Heart left ventricle (tissue), 16 donors: ENCODE data around the gene CHD1. TPM values are rescaled to one million over a fixed set of nuclear protein-coding genes. Genes with fewer than 3 reads are reported as not detected.

Experiments used
- ATAC-seq, 4 donors: fragments of 200-7000 bp; cut with Tn5 transposase; one replicate each; pipeline ENCODE4 v1.9.1; 2020 to 2022; ENCODE audit warnings: moderate library complexity in 4 of 4, mild to moderate bottlenecking in 3 of 4, moderate number of reproducible peaks in 1 of 4
- DNase-seq, 5 donors: peaks; one replicate each; pipeline ENCODE4 v3.0.0-alpha.2; 2020
- H3K27ac ChIP-seq, 12 donors: fragments of 200-600 bp; sonication (generic) in 4 of 12; one replicate each; pipeline versions ENCODE4 v1.5.0 to v1.8.0; 2016 to 2022; ENCODE audit warnings: mild to moderate bottlenecking in 2 of 12
- H3K27me3 ChIP-seq, 9 donors: fragments of 200-600 bp; sonication (generic) in 2 of 9; one replicate each; pipeline versions ENCODE4 v1.5.1 to v1.8.0; 2016 to 2022; ENCODE audit warnings: mild to moderate bottlenecking in 3 of 9
- H3K36me3 ChIP-seq, 9 donors: fragments of 200-600 bp; sonication (generic) in 2 of 9; one replicate each; pipeline versions ENCODE4 v1.5.0 to v1.8.0; 2018 to 2022; ENCODE audit warnings: mild to moderate bottlenecking in 2 of 9
- H3K4me1 ChIP-seq, 12 donors: fragments of 200-600 bp; sonication (generic) in 4 of 12; one replicate each; pipeline versions ENCODE4 v1.5.0 to v1.8.0; 2016 to 2022; ENCODE audit warnings: mild to moderate bottlenecking in 3 of 12
- H3K4me3 ChIP-seq, 12 donors: fragments of 200-600 bp; sonication (generic) in 4 of 12; one replicate each; pipeline versions ENCODE4 v1.5.0 to v1.8.0; 2017 to 2022; ENCODE audit warnings: mild to moderate bottlenecking in 9 of 12, moderate library complexity in 4 of 12
- H3K9me3 ChIP-seq, 12 donors: fragments of 200-600 bp; sonication (generic) in 4 of 12; one replicate each; pipeline versions ENCODE4 v1.5.0 to v1.8.0; 2016 to 2022; ENCODE audit warnings: mild to moderate bottlenecking in 1 of 12
- CTCF ChIP-seq, 12 donors: fragments of 200-600 bp; sonication (generic) in 4 of 12; IDR thresholded peaks; one replicate each; pipeline versions ENCODE4 v1.5.0 to v1.8.0; 2018 to 2022; ENCODE audit warnings: antibody characterized with exemption in 12 of 12, mild to moderate bottlenecking in 5 of 12
- POLR2A ChIP-seq, 2 donors: fragments of 450-650 bp; IDR thresholded peaks; one replicate each; pipeline ENCODE4 v1.6.1; 2017; ENCODE audit warnings: antibody characterized with exemption in 2 of 2, mild to moderate bottlenecking in 2 of 2, moderate library complexity in 2 of 2
- WGBS, 4 donors: extraction: QIAGEN DNeasy Blood & Tissue Kit in 2 of 4; methylation state at CpG; one replicate each; pipeline versions ENCODE4 v1.1.5 to v1.1.7; 2013 to 2018; 5-methylcytosine and 5-hydroxymethylcytosine counted together
- intact Hi-C, 10 donors: fragments of 100-400 bp; cut with DNase I; formaldehyde crosslinking; loops; one replicate each; pipeline versions ENCODE4 v1.11.1 to v1.14.2; 2022
- polyA plus RNA-seq, 2 donors: library from polyadenylated mRNA; stranded (reverse); fragments of 200-250 nt; gene quantifications; one replicate each; pipeline ENCODE4 v1.2.3, GENCODE V29; 2013
- total RNA-seq, 9 donors: library from RNA; depleted of rRNA in 2 of 9; stranded (reverse); fragments of >200 nt in 2 of 9; fragmentation: NEBNext Ultra II Directional in 3 of 9; extraction: Animal tissue kit (Norgen Biotek cat#: 25700) in 3 of 9; gene quantifications; one replicate each; pipeline versions ENCODE4 v1.1.0 to v1.2.4, GENCODE V29; 2016 to 2023
- donor health status: ischemic (EF 13 %, LVEDD 7.1; RV severe dilation, severe dysfunction).
- donor health status: healthy with polysubstance abuse.
- donor health status: DM: no; HTN: yes; CAD: no.
- donor health status: DM: no; HTN: no; CAD: no.
- donor health status: ischemic (EF 25% LVEDD 6.9; RV normal size, moderate dysfunction).
- donor health status: ischemic (EF 25% LVEDD 5.7; RV mildly dilated, moderate dysfunction).
- donor health status: healthy.
- donor health status: DM: yes; HTN: yes; CAD: no.
- donor health status: ischemic (EF 35%, LVEDD 5.7; RV mildly dilated, moderate dysfunction).
- donor health status: nonischemic (EF 11% LVEDD 7.7; RV severe dilation, severe dysfunction).
- donor health status: DM: yes; HTN: yes; CAD: no.
- donor health status: PGD.
- donor health status: ischemic (EF 29% LVEDD 5.4; RV normal size, mild dysfunction).
- donor health status: nonischemic (EF 23%, LVEDD 6.1; RV moderate dilation, normal function).

Gene CHD1
- total and polyA plus RNA-seq, 11 donors: 8.6 to 24.0 (median 13.4) TPM

GRCh38 chr5:98872674-98873073 lies 56.1 kb downstream of the CHD1 start:
- Histone ChIP-seq H3K27ac (no peak overlapping the region), H3K4me1 (no peaks in the 10 kb centered on the region), H3K27me3 (no peaks in the 10 kb centered on the region), H3K4me3 (no peak overlapping the region), H3K36me3 (peaks cover 0 to 100% (median 100%) of the 10 kb centered on the region in 9 donors), H3K9me3 (no peaks in the 10 kb centered on the region)
- intact Hi-C loops: no loop called here
- no peak for DNase-seq
- ATAC-seq: no peak
- WGBS, 4 donors: 89 to 96% (median 92%) methylated on average over 4 of the region's 4 CpGs
- TF ChIP-seq POLR2A (IDR thresholded peaks at IDR 0.05) (no peak), CTCF (IDR thresholded peaks at IDR 0.05) (no peak)

DNA sequence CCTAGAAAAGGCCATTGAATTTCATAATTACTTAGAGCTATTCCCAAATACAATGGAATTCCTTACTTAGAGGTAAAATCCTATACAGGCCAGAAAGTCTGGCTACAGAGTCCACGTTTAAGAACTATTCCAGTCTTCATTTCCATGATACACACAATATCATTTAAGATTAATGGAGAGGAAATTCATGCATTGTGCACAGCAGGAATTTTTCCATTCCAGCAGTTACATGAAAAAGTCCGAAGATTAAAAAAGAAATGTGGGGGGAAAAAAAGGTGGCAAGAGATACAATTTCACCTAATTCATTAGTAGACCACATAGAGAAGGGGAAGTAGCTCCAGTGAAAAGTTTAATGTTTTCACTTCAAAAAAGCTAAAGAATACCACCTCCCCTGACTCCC lies 63.1 kb downstream of the CHD1 start:
- Histone ChIP-seq H3K27me3 (no peaks in the 10 kb centered on the region), H3K27ac (no peak overlapping the region), H3K9me3 (no peaks in the 10 kb centered on the region), H3K4me1 (no peaks in the 10 kb centered on the region), H3K36me3 (peaks cover 0 to 100% (median 87%) of the 10 kb centered on the region in 9 donors), H3K4me3 (no peak overlapping the region)
- intact Hi-C loops: no loop called here
- TF ChIP-seq POLR2A (IDR thresholded peaks at IDR 0.05): no peak
- TF ChIP-seq CTCF (IDR thresholded peaks at IDR 0.05): no peak
- no peak for ATAC-seq
- no peak for DNase-seq
- WGBS, 4 donors: 90 to 93% (median 91%) methylated on average over 2 of the region's 2 CpGs

- intact Hi-C loops: no loop called here
- peaks cover 0 to 16% (median 0%) of the 10 kb centered on the region in 12 donors for H3K9me3 ChIP-seq
- H3K27ac ChIP-seq: no peak overlapping the region
- no peak for ATAC-seq
- DNase-seq: no peak
- no peak overlapping the region for H3K4me3 ChIP-seq
- TF ChIP-seq CTCF (IDR thresholded peaks at IDR 0.05) (no peak), POLR2A (IDR thresholded peaks at IDR 0.05) (no peak)
- no peaks in the 10 kb centered on the region for H3K36me3 ChIP-seq
- 60 to 67% (median 67%) methylated on average over 1 of the region's 1 CpG for WGBS, 4 donors
- no peaks in the 10 kb centered on the region for H3K4me1 ChIP-seq
- no peaks in the 10 kb centered on the region for H3K27me3 ChIP-seq
Measured at GRCh38 chr5:98847054-98847453, 81.8 kb downstream of the CHD1 start.

DNA sequence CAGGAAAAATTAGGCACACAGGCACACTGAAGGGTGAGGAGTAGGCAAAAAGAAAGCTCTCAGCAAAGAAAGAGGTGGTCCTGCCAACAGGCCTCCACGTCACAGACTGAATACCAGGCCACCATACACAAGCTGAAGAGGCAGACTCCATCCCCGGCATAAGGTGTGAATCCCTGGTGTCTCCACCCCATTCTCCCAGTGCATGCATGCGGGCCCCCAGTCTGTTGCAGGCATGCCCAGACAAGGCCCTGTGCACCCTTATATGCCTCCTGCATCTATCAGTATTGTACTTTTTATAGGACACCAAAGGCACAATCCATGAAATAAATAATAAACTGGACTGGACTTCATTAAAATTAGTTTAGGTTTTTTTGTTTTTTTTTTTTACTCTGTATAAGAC lies 82.3 kb downstream of the CHD1 start:
- no peak overlapping the region for H3K27ac ChIP-seq
- 86 to 93% (median 91%) methylated on average over 3 of the region's 3 CpGs for WGBS, 4 donors
- ATAC-seq (no peak), DNase-seq (no peak)
- H3K27me3 ChIP-seq: no peaks in the 10 kb centered on the region
- H3K9me3 ChIP-seq: peaks cover 0 to 16% (median 0%) of the 10 kb centered on the region in 12 donors
- H3K4me3 ChIP-seq: no peak overlapping the region
- TF ChIP-seq POLR2A (IDR thresholded peaks at IDR 0.05): no peak
- TF ChIP-seq CTCF (IDR thresholded peaks at IDR 0.05): no peak
- no peaks in the 10 kb centered on the region for H3K36me3 ChIP-seq
- H3K4me1 ChIP-seq: no peaks in the 10 kb centered on the region
- intact Hi-C loops: no loop called here
